Tibial nerve (tissue), 4 donors: ENCODE data around the gene ANKHD1. TPM values are rescaled to one million over a fixed set of nuclear protein-coding genes. Genes with fewer than 3 reads are reported as not detected.

Experiments used
- DNase-seq, 2 donors: peaks; one replicate each; pipeline ENCODE4 v3.0.0-alpha.2; 2019; ENCODE audit warnings: low spot score in 2 of 2
- H3K27ac ChIP-seq, 4 donors: fragments of 200-600 bp; sonication (generic) in 3 of 4; one replicate each; pipeline ENCODE4 v1.5.1; 2017 to 2019; ENCODE audit warnings: mild to moderate bottlenecking in 1 of 4
- H3K27me3 ChIP-seq, 2 donors: fragments of 200-600 bp; sonication (generic) in 1 of 2; one replicate each; pipeline versions ENCODE4 v1.5.1 to v1.6.0; 2017 to 2019
- H3K36me3 ChIP-seq, 3 donors: fragments of 200-600 bp; sonication (generic); one replicate each; pipeline ENCODE4 v1.5.1; 2018 to 2019
- H3K4me1 ChIP-seq, 4 donors: fragments of 200-600 bp; sonication (generic) in 3 of 4; one replicate each; pipeline ENCODE4 v1.5.1; 2017 to 2019
- H3K4me3 ChIP-seq, 4 donors: fragments of 200-600 bp; sonication (generic) in 3 of 4; one replicate each; pipeline ENCODE4 v1.5.1; 2017 to 2019; ENCODE audit warnings: mild to moderate bottlenecking in 1 of 4, moderate library complexity in 1 of 4
- H3K9me3 ChIP-seq, 4 donors: fragments of 200-600 bp; sonication (generic) in 3 of 4; one replicate each; pipeline ENCODE4 v1.5.1; 2017 to 2019
- CTCF ChIP-seq, 5 experiments: fragments of 200-600 bp in 3 of 5; fragments of 450-650 bp in 2 of 5; sonication (generic) in 3 of 5; IDR thresholded peaks; one replicate each; pipeline ENCODE4 v1.5.1; 2016 to 2019; ENCODE audit warnings: antibody characterized with exemption in 5 of 5, mild to moderate bottlenecking in 3 of 5, moderate library complexity in 2 of 5
- EP300 ChIP-seq, 2 donors: sonication (generic); formaldehyde crosslinking; IDR thresholded peaks; one replicate each; pipeline ENCODE4 v1.6.1; 2017; ENCODE audit warnings: antibody characterized with exemption in 2 of 2, mild to moderate bottlenecking in 1 of 2
- POLR2A ChIP-seq, 2 donors: fragments of 450-650 bp; IDR thresholded peaks; one replicate each; pipeline ENCODE4 v1.6.1; 2017; ENCODE audit warnings: antibody characterized with exemption in 2 of 2, mild to moderate bottlenecking in 2 of 2, moderate library complexity in 2 of 2
- WGBS, 2 donors: methylation state at CpG; one replicate each; pipeline ENCODE4 v1.1.5; 2018; 5-methylcytosine and 5-hydroxymethylcytosine counted together
- total RNA-seq, 4 donors: library from RNA; depleted of rRNA; stranded (reverse); fragments of >200 nt; gene quantifications; one replicate each; pipeline ENCODE4 v1.1.0, GENCODE V29; 2016

The ANKHD1 gene
- total RNA-seq, 4 donors from 2014 or later: 119 to 212 (median 162) TPM

DNA sequence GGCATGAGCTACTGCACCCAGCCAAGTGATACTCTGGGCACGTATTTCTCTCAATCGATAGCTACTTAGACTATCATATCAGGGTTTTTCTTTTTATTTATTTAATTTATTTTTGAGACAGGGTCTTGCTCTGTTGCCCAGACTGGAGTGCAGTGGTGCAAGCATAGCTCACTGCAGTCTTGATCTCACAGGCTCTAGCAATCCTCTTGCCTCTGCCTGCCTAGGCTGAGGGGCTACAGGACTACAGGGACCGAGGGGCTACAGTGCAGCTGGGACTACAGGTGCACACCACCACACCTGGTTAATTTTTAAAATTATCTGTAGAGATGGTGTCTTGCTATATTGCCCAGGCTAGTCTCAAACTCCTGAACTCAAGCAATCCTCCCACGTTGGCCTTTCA is 20.3 kb upstream of the ANKHD1 start:
- Histone ChIP-seq H3K4me1 (no peaks in the 10 kb centered on the region), H3K9me3 (no peaks in the 10 kb centered on the region), H3K27ac (no peak overlapping the region), H3K4me3 (no peak overlapping the region), H3K27me3 (no peaks in the 10 kb centered on the region), H3K36me3 (no peaks in the 10 kb centered on the region)
- DNase-seq: no peak
- TF ChIP-seq CTCF (IDR thresholded peaks at IDR 0.05) (no peak), POLR2A (IDR thresholded peaks at IDR 0.05) (no peak), EP300 (IDR thresholded peaks at IDR 0.05) (no peak)
- 81 to 94% methylated on average over 4 of the region's 4 CpGs for WGBS, 2 donors

GRCh38 chr5:140381972-140382371 is 19.7 kb upstream of the ANKHD1 start:
- H3K36me3 ChIP-seq: no peaks in the 10 kb centered on the region
- H3K27me3 ChIP-seq: no peaks in the 10 kb centered on the region
- WGBS, 2 donors: 89 to 96% methylated on average over 1 of the region's 1 CpG
- no peak for DNase-seq
- no peaks in the 10 kb centered on the region for H3K4me1 ChIP-seq
- H3K4me3 ChIP-seq: no peak overlapping the region
- H3K27ac ChIP-seq: no peak overlapping the region
- TF ChIP-seq POLR2A (IDR thresholded peaks at IDR 0.05) (no peak), CTCF (IDR thresholded peaks at IDR 0.05) (no peak), EP300 (IDR thresholded peaks at IDR 0.05) (no peak)
- H3K9me3 ChIP-seq: no peaks in the 10 kb centered on the region

DNA sequence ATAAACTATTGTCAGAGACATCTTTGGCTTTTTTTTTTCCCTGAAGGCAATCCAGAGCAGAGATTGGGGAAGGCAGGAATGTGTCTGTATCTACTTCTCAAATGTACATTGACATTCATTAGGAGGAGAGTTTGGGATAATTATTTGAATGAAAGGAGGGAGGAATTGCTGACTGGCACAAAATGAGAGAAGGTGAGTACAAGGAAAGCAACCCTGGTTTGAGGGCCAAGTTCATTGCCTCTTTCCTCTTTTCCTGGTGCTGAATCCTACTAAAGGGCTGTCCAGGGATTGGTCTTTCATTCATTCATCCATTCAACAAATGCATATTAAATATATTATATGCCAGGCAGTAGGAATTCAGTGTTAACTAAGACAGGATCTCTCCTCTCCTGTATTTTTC is 18.8 kb upstream of the ANKHD1 start:
- Histone ChIP-seq H3K36me3 (no peaks in the 10 kb centered on the region), H3K27me3 (no peaks in the 10 kb centered on the region), H3K27ac (no peak overlapping the region), H3K4me3 (no peak overlapping the region), H3K4me1 (no peaks in the 10 kb centered on the region), H3K9me3 (no peaks in the 10 kb centered on the region)
- TF ChIP-seq EP300 (IDR thresholded peaks at IDR 0.05) (no peak), CTCF (IDR thresholded peaks at IDR 0.05) (no peak), POLR2A (IDR thresholded peaks at IDR 0.05) (no peak)
- DNase-seq: no peak

DNA sequence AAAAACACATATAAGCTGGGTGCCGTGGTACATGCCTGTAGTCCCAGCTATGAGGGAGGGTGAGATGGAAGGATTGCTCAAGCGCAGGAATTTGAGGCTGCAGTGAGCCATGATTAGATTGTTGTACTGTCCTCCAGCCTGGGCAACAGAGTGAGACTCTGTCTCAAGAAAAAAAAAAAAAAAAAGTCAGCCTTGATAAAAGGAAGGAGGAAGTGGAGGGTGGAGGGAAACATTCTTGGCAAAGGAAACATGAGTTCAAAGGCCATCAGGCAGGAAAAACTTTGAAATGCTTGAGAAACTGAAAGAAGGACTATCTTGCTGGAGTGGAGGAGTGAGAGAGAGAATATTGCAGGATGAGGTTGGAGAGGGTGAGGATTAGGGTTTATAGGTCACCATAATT is 18.3 kb upstream of the ANKHD1 start:
- TF ChIP-seq POLR2A (IDR thresholded peaks at IDR 0.05) (no peak), CTCF (IDR thresholded peaks at IDR 0.05) (no peak), EP300 (IDR thresholded peaks at IDR 0.05) (no peak)
- Histone ChIP-seq H3K27ac (no peak overlapping the region), H3K4me3 (no peak overlapping the region), H3K9me3 (no peaks in the 10 kb centered on the region), H3K4me1 (no peaks in the 10 kb centered on the region), H3K36me3 (no peaks in the 10 kb centered on the region), H3K27me3 (no peaks in the 10 kb centered on the region)
- 52 to 56% methylated on average over 2 of the region's 2 CpGs for WGBS, 2 donors
- no peak for DNase-seq

DNA sequence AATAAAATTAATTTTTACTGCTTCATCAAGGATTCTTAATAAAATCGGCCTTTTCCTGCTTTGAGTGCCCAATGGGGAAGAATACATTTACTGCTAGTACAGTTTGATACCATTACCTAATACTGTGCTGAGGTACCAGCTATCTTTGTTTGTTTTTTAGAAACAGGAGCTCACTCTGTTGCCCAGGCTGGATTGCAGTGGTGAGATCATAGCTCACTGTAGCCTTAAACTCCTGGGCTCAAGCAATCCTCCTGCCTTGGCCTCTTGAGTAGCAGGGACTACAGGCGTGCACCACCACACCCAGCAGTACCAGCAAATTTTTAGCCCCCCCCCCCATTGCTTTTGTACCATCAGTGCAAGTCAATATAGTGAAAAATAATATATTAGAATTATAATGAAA is 13.6 kb upstream of the ANKHD1 start:
- DNase-seq: no peak
- WGBS, 2 donors: 91 to 96% methylated on average over 2 of the region's 2 CpGs
- no peaks in the 10 kb centered on the region for H3K27me3 ChIP-seq
- H3K36me3 ChIP-seq: peaks cover 0 to 6% (median 0%) of the 10 kb centered on the region in 3 donors
- H3K9me3 ChIP-seq: no peaks in the 10 kb centered on the region
- H3K4me3 ChIP-seq: no peak overlapping the region
- no peaks in the 10 kb centered on the region for H3K4me1 ChIP-seq
- no peak for TF ChIP-seq EP300 (IDR thresholded peaks at IDR 0.05)
- TF ChIP-seq CTCF (IDR thresholded peaks at IDR 0.05): no peak
- TF ChIP-seq POLR2A (IDR thresholded peaks at IDR 0.05): no peak
- no peak overlapping the region for H3K27ac ChIP-seq
